ENCODE data around the gene DRD5. TPM values are rescaled to one million over a fixed set of nuclear protein-coding genes. Genes with fewer than 3 reads are reported as not detected.
A peak's percentile ranks its signal among the peaks of the same experiment; 100 is the strongest.
"Not testable (repeated sequence)": the region's sequence is repeated elsewhere in the genome, so short reads cannot be mapped to it uniquely, and the experiment has no call there.

Gene DRD5
- not detected in 2 replicates for total RNA-seq (2014; rRNA removed; shearing (Covaris generic))

DNA sequence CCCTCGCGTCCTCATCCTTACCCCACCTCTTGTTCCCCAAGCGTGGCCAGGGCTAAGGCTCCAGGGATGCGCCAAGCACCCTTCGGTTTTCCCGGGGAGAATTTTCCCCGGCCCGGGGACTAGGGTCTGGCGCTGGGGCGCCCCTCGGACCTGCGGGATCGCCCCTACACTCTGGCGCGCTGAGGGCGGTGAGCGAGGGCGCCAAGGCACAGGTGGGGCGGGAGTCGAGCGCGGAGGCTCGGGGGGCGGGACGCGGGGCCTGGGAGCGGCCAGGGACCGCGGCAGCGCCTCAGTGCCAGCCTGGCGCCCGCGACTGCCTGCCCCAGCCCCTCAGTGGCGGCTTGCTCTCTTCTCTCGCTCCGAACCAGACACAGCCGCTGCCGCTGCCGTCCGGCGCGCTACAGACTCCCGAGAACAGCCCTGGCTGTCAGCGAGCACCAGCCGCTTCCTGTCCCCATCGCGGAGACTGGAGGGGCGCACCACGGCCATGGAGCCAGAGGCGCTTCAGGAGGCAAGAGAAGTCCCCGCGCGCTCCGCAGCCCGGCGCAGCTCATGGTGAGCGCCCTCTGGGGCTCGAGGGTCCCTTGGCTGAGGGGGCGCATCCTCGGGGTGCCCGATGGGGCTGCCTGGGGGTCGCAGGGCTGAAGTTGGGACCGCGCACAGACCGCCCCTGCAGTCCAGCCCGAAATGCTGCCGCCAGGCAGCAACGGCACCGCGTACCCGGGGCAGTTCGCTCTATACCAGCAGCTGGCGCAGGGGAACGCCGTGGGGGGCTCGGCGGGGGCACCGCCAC lies at the start of gene DRD5:
TSS of gene DRD5 (plus strand) at position 292 of the 793 bp plus-strand sequence. CDS start at position 688, 396 bp downstream.
- no peak for DNase-seq (ENCODE audit: low read depth in 1 of 2, low spot score in 2 of 2)
- Histone ChIP-seq H3K36me3 (no peaks in the 10 kb centered on the region), H3K9me3 (replicated peaks) (no peaks in the 10 kb centered on the region), H3K27ac (no peak within 1 kb of the TSS), H3K4me3 (no peak within 1 kb of the TSS), H3K4me1 (replicated peaks) (no peaks in the 10 kb centered on the region), H3K27me3 (replicated peaks) (no peaks in the 10 kb centered on the region)

GRCh38 chr4:9732256-9732655 lies 49.2 kb upstream of the DRD5 start:
- DNase-seq (ENCODE audit: low read depth in 1 of 2, low spot score in 2 of 2); H3K4me3 ChIP-seq; H3K27me3 ChIP-seq (replicated peaks); H3K4me1 ChIP-seq (replicated peaks); H3K36me3 ChIP-seq; H3K27ac ChIP-seq; H3K9me3 ChIP-seq (replicated peaks): not testable (repeated sequence)

GRCh38 chr4:9735515-9735914 lies 45.9 kb upstream of the DRD5 start:
- Histone ChIP-seq H3K27ac (no peak overlapping the region), H3K36me3 (no peaks in the 10 kb centered on the region), H3K4me3 (no peak overlapping the region), H3K4me1 (replicated peaks) (no peaks in the 10 kb centered on the region), H3K27me3 (replicated peaks) (no peaks in the 10 kb centered on the region), H3K9me3 (replicated peaks) (no peaks in the 10 kb centered on the region)
- no peak for DNase-seq (ENCODE audit: low read depth in 1 of 2, low spot score in 2 of 2)

GRCh38 chr4:9737280-9737679 lies 44.2 kb upstream of the DRD5 start:
- H3K27ac ChIP-seq; H3K4me3 ChIP-seq; H3K36me3 ChIP-seq; DNase-seq (ENCODE audit: low read depth in 1 of 2, low spot score in 2 of 2); H3K9me3 ChIP-seq (replicated peaks); H3K27me3 ChIP-seq (replicated peaks); H3K4me1 ChIP-seq (replicated peaks): not testable (repeated sequence)

DNA sequence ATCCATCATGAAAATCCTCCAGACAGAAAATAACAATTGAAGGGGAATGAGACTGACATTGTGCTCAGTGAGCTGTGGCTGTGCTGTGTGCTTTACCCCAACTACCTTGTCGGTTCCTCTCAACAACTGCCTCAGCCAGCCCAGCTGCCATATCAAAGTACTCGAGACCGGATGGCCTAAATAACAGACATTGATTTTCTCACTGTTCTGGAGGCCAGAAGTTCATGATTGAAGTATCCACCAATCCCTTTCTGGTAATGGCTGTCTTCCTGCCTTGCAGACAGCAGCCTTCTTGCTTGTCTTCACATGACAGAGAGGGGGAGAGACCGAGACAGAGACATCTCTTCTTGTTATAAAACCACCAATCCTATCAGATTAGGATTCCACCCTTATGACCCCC lies 37.6 kb upstream of the DRD5 start:
- H3K27ac ChIP-seq; H3K27me3 ChIP-seq (replicated peaks); H3K4me3 ChIP-seq; H3K4me1 ChIP-seq (replicated peaks); DNase-seq (ENCODE audit: low read depth in 1 of 2, low spot score in 2 of 2); H3K36me3 ChIP-seq; H3K9me3 ChIP-seq (replicated peaks): not testable (repeated sequence)

GRCh38 chr4:9745782-9746181 lies 35.7 kb upstream of the DRD5 start:
- Histone ChIP-seq H3K36me3 (no peaks in the 10 kb centered on the region), H3K9me3 (replicated peaks) (no peaks in the 10 kb centered on the region)

DNA sequence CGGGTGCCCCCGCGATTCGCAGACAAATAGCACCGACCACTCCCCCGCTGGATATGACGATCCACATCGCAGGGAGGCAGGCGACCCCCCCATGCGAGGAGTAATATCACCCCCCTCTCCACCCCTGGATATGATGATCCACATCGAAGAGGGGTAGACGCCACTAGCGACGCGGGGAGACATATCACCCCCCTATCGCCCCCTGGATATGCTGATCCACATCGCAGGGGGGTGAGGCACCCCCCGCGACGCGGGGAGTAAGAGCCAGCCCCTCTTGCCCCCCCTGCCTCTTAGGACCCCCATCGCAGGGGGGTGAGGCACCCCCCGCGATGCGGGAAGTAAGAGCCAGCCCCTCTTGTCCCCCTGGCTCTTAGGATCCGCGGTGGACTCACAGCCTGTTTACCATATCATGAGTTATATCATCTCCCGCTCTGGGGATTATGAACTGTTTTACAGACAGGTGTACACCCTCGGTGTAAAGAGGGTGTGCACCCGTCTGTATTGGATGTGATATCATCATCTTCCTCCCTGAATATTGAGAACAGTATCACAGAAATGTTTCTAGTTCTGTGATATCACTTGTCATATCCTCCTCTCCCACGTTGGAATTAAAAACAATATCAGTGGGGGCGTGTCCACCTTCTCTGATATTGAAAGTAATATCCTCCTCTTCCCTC lies 22.7 kb upstream of the DRD5 start:
- no peaks in the 10 kb centered on the region for H3K9me3 ChIP-seq (replicated peaks)
- H3K4me1 ChIP-seq (replicated peaks): no peaks in the 10 kb centered on the region
- H3K27me3 ChIP-seq (replicated peaks): no peaks in the 10 kb centered on the region

More at GRCh38 chr4:9745782-9746181, 35.7 kb upstream of the DRD5 start:
- no peak for DNase-seq (ENCODE audit: low read depth in 1 of 2, low spot score in 2 of 2)
- Histone ChIP-seq H3K27ac (no peak overlapping the region), H3K4me3 (no peak overlapping the region), H3K4me1 (replicated peaks) (no peaks in the 10 kb centered on the region), H3K27me3 (replicated peaks) (no peaks in the 10 kb centered on the region)

DNA sequence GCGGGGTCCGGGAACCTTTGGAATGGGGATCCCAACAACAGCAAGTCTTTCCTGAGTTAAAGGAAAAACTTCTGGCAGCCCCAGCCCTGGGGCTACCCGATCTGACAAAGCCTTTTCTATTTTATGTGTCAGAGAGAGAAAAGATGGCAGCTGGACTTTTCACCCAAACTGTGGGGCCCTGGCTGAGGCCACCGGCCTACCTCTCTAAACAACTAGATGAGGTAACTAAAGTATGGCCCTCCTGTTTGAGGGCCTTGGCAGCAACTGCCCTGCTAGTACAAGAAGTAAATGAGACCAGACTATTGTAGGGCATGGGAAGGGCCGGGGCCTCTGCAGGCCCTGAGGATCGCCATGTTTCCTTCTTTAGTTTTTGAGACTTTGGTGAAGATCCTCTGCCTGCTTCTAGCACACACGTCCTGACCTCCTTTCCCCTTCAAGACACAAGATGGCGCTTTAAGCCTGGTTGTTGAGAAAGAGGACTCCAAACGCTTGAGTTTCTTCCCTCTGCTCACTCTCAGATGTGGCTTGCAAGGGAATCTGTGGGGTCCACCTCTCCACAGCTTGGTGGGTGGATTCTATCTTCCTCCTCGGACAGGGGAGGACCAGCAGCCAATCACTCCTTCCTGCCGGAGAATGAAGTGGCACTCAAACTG lies 18.5 kb upstream of the DRD5 start:
- Histone ChIP-seq H3K36me3 (no peaks in the 10 kb centered on the region), H3K27ac (no peak overlapping the region), H3K9me3 (replicated peaks) (no peaks in the 10 kb centered on the region), H3K27me3 (replicated peaks) (no peaks in the 10 kb centered on the region), H3K4me3 (no peak overlapping the region), H3K4me1 (replicated peaks) (no peaks in the 10 kb centered on the region)
- peak in 1 of 2 experiments; percentile 19 for DNase-seq (ENCODE audit: low read depth in 1 of 2, low spot score in 2 of 2)

More for the DNA sequence above, 22.7 kb upstream of the DRD5 start:
- Histone ChIP-seq H3K36me3 (no peaks in the 10 kb centered on the region), H3K4me3 (no peak overlapping the region), H3K27ac (no peak overlapping the region)
- DNase-seq (ENCODE audit: low read depth in 1 of 2, low spot score in 2 of 2): no peak

DNA sequence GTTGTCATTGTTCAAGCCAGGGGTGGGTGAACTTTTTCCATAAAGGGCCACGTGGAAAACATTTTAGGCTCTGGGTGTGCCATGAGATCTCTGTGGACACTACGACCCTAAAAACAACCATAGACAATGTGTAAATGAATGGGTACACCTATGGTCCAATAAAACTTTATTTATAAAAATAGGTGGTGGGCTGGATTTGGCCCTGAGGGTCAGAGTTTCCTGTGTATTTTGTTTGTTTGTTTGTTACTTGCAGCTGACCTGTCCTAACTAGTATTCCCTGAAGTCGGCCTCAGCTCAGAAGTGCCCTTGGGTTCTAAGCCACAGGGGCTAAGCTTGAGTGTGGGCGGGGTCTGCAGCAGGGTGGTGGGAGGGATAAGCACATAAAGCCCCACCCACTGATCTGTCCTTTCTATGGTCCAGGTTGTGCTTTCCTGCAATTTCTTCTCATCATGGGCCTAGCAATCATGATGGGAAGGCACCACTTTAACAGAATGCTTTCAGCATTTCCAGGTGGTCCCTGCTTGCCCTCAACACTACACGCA lies 17.2 kb upstream of the DRD5 start:
- no peak for DNase-seq (ENCODE audit: low read depth in 1 of 2, low spot score in 2 of 2)
- H3K36me3 ChIP-seq: no peaks in the 10 kb centered on the region
- no peaks in the 10 kb centered on the region for H3K4me1 ChIP-seq (replicated peaks)
- no peak overlapping the region for H3K27ac ChIP-seq
- no peak overlapping the region for H3K4me3 ChIP-seq
- no peaks in the 10 kb centered on the region for H3K9me3 ChIP-seq (replicated peaks)
- H3K27me3 ChIP-seq (replicated peaks): no peaks in the 10 kb centered on the region

GRCh38 chr4:9765091-9765490 lies 16.3 kb upstream of the DRD5 start:
- no peak for DNase-seq (ENCODE audit: low read depth in 1 of 2, low spot score in 2 of 2)
- no peaks in the 10 kb centered on the region for H3K36me3 ChIP-seq
- H3K27ac ChIP-seq: no peak overlapping the region
- H3K9me3 ChIP-seq (replicated peaks): no peaks in the 10 kb centered on the region
- H3K4me3 ChIP-seq: no peak overlapping the region
- no peaks in the 10 kb centered on the region for H3K4me1 ChIP-seq (replicated peaks)
- H3K27me3 ChIP-seq (replicated peaks): no peaks in the 10 kb centered on the region

DNA sequence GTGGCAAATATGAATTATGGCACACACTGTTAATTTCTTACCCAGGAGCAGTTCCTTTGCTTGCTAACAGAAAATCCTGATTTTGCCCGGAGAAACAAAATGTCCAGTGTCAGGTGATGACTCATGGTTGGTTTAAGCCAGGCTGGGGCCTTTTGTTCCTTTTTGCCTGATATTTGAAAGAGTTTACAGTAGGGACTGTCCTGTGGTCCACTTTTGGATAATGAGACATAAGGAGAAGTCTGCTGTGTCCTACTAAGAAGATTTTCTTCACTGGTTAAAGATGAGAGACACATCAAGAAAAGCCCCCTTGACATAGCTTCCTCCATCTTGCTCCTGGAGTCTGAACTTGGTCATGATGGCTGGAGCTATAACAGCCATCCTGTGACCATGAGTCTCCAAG lies 12.1 kb upstream of the DRD5 start:
- Histone ChIP-seq H3K36me3 (no peaks in the 10 kb centered on the region), H3K4me1 (replicated peaks) (no peaks in the 10 kb centered on the region), H3K9me3 (replicated peaks) (no peaks in the 10 kb centered on the region), H3K27me3 (replicated peaks) (no peaks in the 10 kb centered on the region), H3K27ac (no peak overlapping the region), H3K4me3 (no peak overlapping the region)
- no peak for DNase-seq (ENCODE audit: low read depth in 1 of 2, low spot score in 2 of 2)

DNA sequence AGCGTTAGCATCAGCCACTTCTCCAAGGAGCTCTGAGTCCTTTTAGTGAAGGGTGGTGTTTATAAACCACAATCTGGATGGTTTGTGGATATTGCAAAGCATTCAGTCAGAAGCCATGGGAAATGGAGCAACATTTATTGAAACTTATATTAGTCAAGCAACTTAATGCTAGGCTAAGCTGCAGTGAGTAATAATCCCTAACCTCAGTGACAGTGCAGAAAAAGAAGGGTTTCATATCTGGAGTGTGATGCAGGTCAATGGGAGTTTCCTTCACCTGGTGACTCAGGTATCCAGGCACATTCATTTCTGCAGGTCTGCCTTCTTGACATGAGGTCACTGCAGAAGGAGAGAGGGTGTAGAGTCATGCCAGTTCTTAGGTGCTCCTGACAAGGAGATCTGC lies 10.4 kb upstream of the DRD5 start:
- DNase-seq (ENCODE audit: low read depth in 1 of 2, low spot score in 2 of 2): no peak

GRCh38 chr4:9773471-9773870 lies 8.0 kb upstream of the DRD5 start:
- H3K27ac ChIP-seq: no peak overlapping the region
- no peaks in the 10 kb centered on the region for H3K9me3 ChIP-seq (replicated peaks)
- H3K27me3 ChIP-seq (replicated peaks): no peaks in the 10 kb centered on the region
- no peak overlapping the region for H3K4me3 ChIP-seq
- H3K4me1 ChIP-seq (replicated peaks): no peaks in the 10 kb centered on the region
- no peaks in the 10 kb centered on the region for H3K36me3 ChIP-seq
- DNase-seq (ENCODE audit: low read depth in 1 of 2, low spot score in 2 of 2): no peak

More for the DNA sequence above, 10.4 kb upstream of the DRD5 start:
- Histone ChIP-seq H3K36me3 (no peaks in the 10 kb centered on the region), H3K4me3 (no peak overlapping the region), H3K9me3 (replicated peaks) (no peaks in the 10 kb centered on the region), H3K4me1 (replicated peaks) (no peaks in the 10 kb centered on the region), H3K27ac (no peak overlapping the region), H3K27me3 (replicated peaks) (no peaks in the 10 kb centered on the region)

DNA sequence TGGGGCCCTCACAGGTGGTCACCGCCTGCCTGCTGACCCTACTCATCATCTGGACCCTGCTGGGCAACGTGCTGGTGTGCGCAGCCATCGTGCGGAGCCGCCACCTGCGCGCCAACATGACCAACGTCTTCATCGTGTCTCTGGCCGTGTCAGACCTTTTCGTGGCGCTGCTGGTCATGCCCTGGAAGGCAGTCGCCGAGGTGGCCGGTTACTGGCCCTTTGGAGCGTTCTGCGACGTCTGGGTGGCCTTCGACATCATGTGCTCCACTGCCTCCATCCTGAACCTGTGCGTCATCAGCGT lies 652 bp downstream of the DRD5 start:
- no peak overlapping the region for H3K4me3 ChIP-seq
- H3K36me3 ChIP-seq: no peaks in the 10 kb centered on the region
- no peaks in the 10 kb centered on the region for H3K4me1 ChIP-seq (replicated peaks)
- no peaks in the 10 kb centered on the region for H3K9me3 ChIP-seq (replicated peaks)
- H3K27ac ChIP-seq: no peak overlapping the region
- DNase-seq (ENCODE audit: low read depth in 1 of 2, low spot score in 2 of 2): no peak
- no peaks in the 10 kb centered on the region for H3K27me3 ChIP-seq (replicated peaks)
